ENCODE data around the gene AP4B1. TPM values are rescaled to one million over a fixed set of nuclear protein-coding genes. Genes with fewer than 3 reads are reported as not detected.

The AP4B1 gene
- total and polyA plus RNA-seq, 2 donors (not counting 1 experiment from before 2014, with no cell fraction given) = 52.2 to 55.2 TPM

DNA sequence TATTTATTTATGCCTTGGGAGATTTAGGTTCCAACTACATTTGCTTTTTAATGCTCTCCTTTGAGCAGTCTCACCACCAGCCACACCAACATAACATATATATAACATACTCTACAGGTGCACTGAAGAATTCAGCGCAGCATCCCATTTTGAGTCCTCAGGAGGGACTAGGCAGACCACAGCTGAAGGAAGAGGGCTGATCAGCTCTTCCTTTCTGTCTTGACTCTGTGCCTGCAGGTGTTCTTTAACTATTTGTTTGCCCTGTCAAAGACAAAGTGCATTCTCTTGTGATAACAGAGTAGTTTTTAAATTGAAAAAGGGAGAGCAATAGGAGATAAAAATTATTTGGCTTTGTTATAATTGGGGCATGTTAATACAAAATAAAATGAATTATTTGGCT lies 41.5 kb upstream of the AP4B1 start:
- Histone ChIP-seq H3K27me3 (replicated peaks in 1 of 4; ENCODE audit: control extremely low read depth in 1 of 4, control insufficient read depth in 3 of 4, insufficient read depth in 4 of 4, low read length in 3 of 4) (no peaks in the 10 kb centered on the region), H3K79me2 (ENCODE audit: control insufficient read depth, insufficient read depth, low read length) (peaks cover 87% of the 10 kb centered on the region), H3K9me3 (ENCODE audit: control extremely low read depth in 1 of 3, control insufficient read depth in 2 of 3, insufficient read depth in 1 of 3, low read length in 2 of 3) (no peaks in the 10 kb centered on the region), H3K36me3 (replicated peaks in 1 of 2; ENCODE audit: control extremely low read depth in 1 of 2, control insufficient read depth in 1 of 2, extremely low read depth in 1 of 2, insufficient read depth in 2 of 2, low read length in 1 of 2) (peaks cover 0 to 9% of the 10 kb centered on the region in 2 experiments), H3K4me1 (ENCODE audit: control insufficient read depth in 2 of 2, insufficient read depth in 2 of 2, low read length in 2 of 2) (peaks cover 16 to 25% of the 10 kb centered on the region in 2 donors), H3K9ac (ENCODE audit: low read length) (no peak overlapping the region), H3K27ac (ENCODE audit: low read length in 2 of 2) (no peak overlapping the region), H4K20me1 (ENCODE audit: control insufficient read depth, insufficient read depth, low read length, poor library complexity, severe bottlenecking) (peaks cover 32% of the 10 kb centered on the region), H3K4me3 (ENCODE audit: control extremely low read depth in 1 of 5, extremely low read depth in 1 of 5, insufficient read depth in 1 of 5, low read depth in 2 of 5, low read length in 4 of 5) (no peak overlapping the region), H2AFZ (ENCODE audit: insufficient read depth, low read depth, low read length, poor library complexity, severe bottlenecking) (no peak overlapping the region), H3K4me2 (replicated peaks; ENCODE audit: low read depth, low read length, poor library complexity, severe bottlenecking) (peak overlapping the region; percentile 7)
- CTCF ChIA-PET = interaction anchor here (1.3 to 1.4 kb wide), 2 partner anchors 16 to 86 kb away, joined by 3 to 4 read pairs; no protein-coding TSS in a partner anchor
- ATAC-seq (ENCODE audit: low read depth) = no peak
- Mint-ChIP-seq H3K27ac (no peak overlapping the region), H3K9me3 (ENCODE audit: insufficient read depth) (no peaks in the 10 kb centered on the region), H3K4me3 (peak overlapping the region; percentile 33), H3K4me1 (peaks cover 39% of the 10 kb centered on the region), H3K27me3 (no peaks in the 10 kb centered on the region)
- DNase-seq = no peak
- intact Hi-C loops (cut with micrococcal nuclease) = loop anchor here (5.0 kb wide), 1 partner anchor 109 kb away; no protein-coding TSS in a partner anchor
- POLR2A ChIA-PET = no interaction called here
- WGBS (ENCODE audit: insufficient coverage) = 7% methylated on average over 1 of the region's 1 CpG
- TF ChIP-seq, protein P1, sequence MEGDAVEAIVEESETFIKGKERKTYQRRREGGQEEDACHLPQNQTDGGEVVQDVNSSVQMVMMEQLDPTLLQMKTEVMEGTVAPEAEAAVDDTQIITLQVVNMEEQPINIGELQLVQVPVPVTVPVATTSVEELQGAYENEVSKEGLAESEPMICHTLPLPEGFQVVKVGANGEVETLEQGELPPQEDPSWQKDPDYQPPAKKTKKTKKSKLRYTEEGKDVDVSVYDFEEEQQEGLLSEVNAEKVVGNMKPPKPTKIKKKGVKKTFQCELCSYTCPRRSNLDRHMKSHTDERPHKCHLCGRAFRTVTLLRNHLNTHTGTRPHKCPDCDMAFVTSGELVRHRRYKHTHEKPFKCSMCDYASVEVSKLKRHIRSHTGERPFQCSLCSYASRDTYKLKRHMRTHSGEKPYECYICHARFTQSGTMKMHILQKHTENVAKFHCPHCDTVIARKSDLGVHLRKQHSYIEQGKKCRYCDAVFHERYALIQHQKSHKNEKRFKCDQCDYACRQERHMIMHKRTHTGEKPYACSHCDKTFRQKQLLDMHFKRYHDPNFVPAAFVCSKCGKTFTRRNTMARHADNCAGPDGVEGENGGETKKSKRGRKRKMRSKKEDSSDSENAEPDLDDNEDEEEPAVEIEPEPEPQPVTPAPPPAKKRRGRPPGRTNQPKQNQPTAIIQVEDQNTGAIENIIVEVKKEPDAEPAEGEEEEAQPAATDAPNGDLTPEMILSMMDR (IDR thresholded peaks at IDR 0.05) = no peak
- TF ChIP-seq EZH2 (IDR thresholded peaks at IDR 0.05; ENCODE audit: borderline replicate concordance, insufficient read depth, low read depth, low read length, poor library complexity, severe bottlenecking) = no peak

- no CpG with 5 or more reads among the region's 1 CpG for WGBS (ENCODE audit: insufficient coverage)
- DNase-seq (no peak), ATAC-seq (ENCODE audit: low read depth) (no peak)
- POLR2A ChIA-PET = no interaction called here
- H3K4me2 ChIP-seq (replicated peaks; ENCODE audit: low read depth, low read length, poor library complexity, severe bottlenecking) = no peak overlapping the region
- H3K4me1 ChIP-seq (ENCODE audit: control insufficient read depth in 2 of 2, insufficient read depth in 2 of 2, low read length in 2 of 2) = peaks cover 23 to 30% of the 10 kb centered on the region in 2 donors
- no peak overlapping the region for H3K4me3 ChIP-seq (ENCODE audit: control extremely low read depth in 1 of 5, extremely low read depth in 1 of 5, insufficient read depth in 1 of 5, low read depth in 2 of 5, low read length in 4 of 5)
- TF ChIP-seq, protein P1 (IDR thresholded peaks at IDR 0.05) = no peak
- no peak for TF ChIP-seq EZH2 (IDR thresholded peaks at IDR 0.05; ENCODE audit: borderline replicate concordance, insufficient read depth, low read depth, low read length, poor library complexity, severe bottlenecking)
- H3K36me3 ChIP-seq (replicated peaks in 1 of 2; ENCODE audit: control extremely low read depth in 1 of 2, control insufficient read depth in 1 of 2, extremely low read depth in 1 of 2, insufficient read depth in 2 of 2, low read length in 1 of 2) = peaks cover 0 to 16% of the 10 kb centered on the region in 2 experiments
- Mint-ChIP-seq H3K9me3 (ENCODE audit: insufficient read depth) (no peaks in the 10 kb centered on the region), H3K4me3 (no peak overlapping the region), H3K4me1 (peaks cover 46% of the 10 kb centered on the region), H3K27me3 (no peaks in the 10 kb centered on the region), H3K27ac (no peak overlapping the region)
- no peak overlapping the region for H3K9ac ChIP-seq (ENCODE audit: low read length)
- no peak overlapping the region for H2AFZ ChIP-seq (ENCODE audit: insufficient read depth, low read depth, low read length, poor library complexity, severe bottlenecking)
- H3K9me3 ChIP-seq (ENCODE audit: control extremely low read depth in 1 of 3, control insufficient read depth in 2 of 3, insufficient read depth in 1 of 3, low read length in 2 of 3) = no peaks in the 10 kb centered on the region
- peaks cover 87% of the 10 kb centered on the region for H3K79me2 ChIP-seq (ENCODE audit: control insufficient read depth, insufficient read depth, low read length)
- intact Hi-C loops (cut with micrococcal nuclease) = loop anchor here (5.0 kb wide), 1 partner anchor 108 kb away; no protein-coding TSS in a partner anchor
- H3K27ac ChIP-seq (ENCODE audit: low read length in 2 of 2) = no peak overlapping the region
- H3K27me3 ChIP-seq (replicated peaks in 1 of 4; ENCODE audit: control extremely low read depth in 1 of 4, control insufficient read depth in 3 of 4, insufficient read depth in 4 of 4, low read length in 3 of 4) = no peaks in the 10 kb centered on the region
- H4K20me1 ChIP-seq (ENCODE audit: control insufficient read depth, insufficient read depth, low read length, poor library complexity, severe bottlenecking) = peaks cover 32% of the 10 kb centered on the region
- CTCF ChIA-PET = interaction anchor here (1.0 to 1.4 kb wide), 2 partner anchors 14 to 17 kb away, joined by 3 read pairs; no protein-coding TSS in a partner anchor
Observed at GRCh38 chr1:113945329-113945728, 40.7 kb upstream of the AP4B1 start.
